MCF 10A (cell line): ENCODE data around the gene SPDYE2B. TPM values are rescaled to one million over a fixed set of nuclear protein-coding genes. Genes with fewer than 3 reads are reported as not detected.
"Not testable (repeated sequence)": the region's sequence is repeated elsewhere in the genome, so short reads cannot be mapped to it uniquely, and the experiment has no call there.

ENCODE experiments used
- BruUV-seq: library from RNA; stranded (reverse); fragments of 400-500 nt; replicated peaks from 2 replicates; lab custom pipeline; 2021; lab: Mats Ljungman, UMichigan
- CTCF ChIA-PET: fragments of 300-600 bp; sonication (Branson Sonifier 250); formaldehyde crosslinking; extraction: SDS; loops from one replicate; lab custom pipeline; 2021; ENCODE audit warnings: antibody characterized with exemption, inconsistent platforms; lab: Yijun Ruan, JAX
- POLR2A ChIA-PET: fragments of 300-600, 350-650 bp; sonication (Branson Sonifier 250); formaldehyde crosslinking; extraction: SDS; loops from one replicate; lab custom pipeline; 2020; ENCODE audit warnings: antibody characterized with exemption, inconsistent platforms; lab: Yijun Ruan, JAX
- DNase-seq: peaks from one replicate; pipeline ENCODE4 v3.0.0-alpha.2; 2018; ENCODE audit not compliant: unreplicated experiment
- H3K27ac Mint-ChIP-seq: one replicate; pipeline ENCODE4 v1.8.0; 2022; ENCODE audit warnings: mild to moderate bottlenecking, low read depth, mixed read lengths; ENCODE audit not compliant: unreplicated experiment
- H3K27me3 Mint-ChIP-seq: one replicate; pipeline ENCODE4 v1.8.0; 2022; ENCODE audit warnings: mixed read lengths; ENCODE audit not compliant: insufficient read depth, unreplicated experiment
- H3K36me3 Mint-ChIP-seq: one replicate; pipeline ENCODE4 v1.8.0; 2022; ENCODE audit warnings: mild to moderate bottlenecking, moderate library complexity, mixed read lengths; ENCODE audit not compliant: insufficient read depth, unreplicated experiment
- H3K4me1 Mint-ChIP-seq: one replicate; pipeline ENCODE4 v1.8.0; 2022; ENCODE audit warnings: mixed read lengths; ENCODE audit not compliant: insufficient read depth, unreplicated experiment
- H3K4me3 Mint-ChIP-seq: one replicate; pipeline ENCODE4 v1.8.0; 2022; ENCODE audit warnings: mild to moderate bottlenecking, moderate library complexity, mixed read lengths; ENCODE audit not compliant: unreplicated experiment
- H3K9me3 Mint-ChIP-seq: one replicate; pipeline ENCODE4 v1.8.0; 2022; ENCODE audit warnings: mixed read lengths; ENCODE audit not compliant: unreplicated experiment
- intact Hi-C: fragments of 100-400 bp; cut with micrococcal nuclease; formaldehyde crosslinking; loops from 2 replicates; pipeline ENCODE4 v1.14.1; 2022
- total RNA-seq: library from RNA; stranded (reverse); gene quantifications from 2 replicates; pipeline ENCODE4 v1.2.3, GENCODE V29; 2022

Gene SPDYE2B
- total RNA-seq, 1 experiment from 2014 or later = not detected

GRCh38 chr7:102690602-102691001 lies 40.5 kb downstream of the SPDYE2B start:
- H3K36me3 Mint-ChIP-seq, H3K27ac Mint-ChIP-seq, H3K27me3 Mint-ChIP-seq, BruUV-seq, intact Hi-C loops, H3K9me3 Mint-ChIP-seq, H3K4me1 Mint-ChIP-seq, POLR2A ChIA-PET, CTCF ChIA-PET, DNase-seq, H3K4me3 Mint-ChIP-seq: not testable (repeated sequence)

GRCh38 chr7:102694008-102694407 lies 43.9 kb downstream of the SPDYE2B start:
- H3K9me3 Mint-ChIP-seq, DNase-seq, H3K27ac Mint-ChIP-seq, H3K4me1 Mint-ChIP-seq, BruUV-seq, intact Hi-C loops, POLR2A ChIA-PET, CTCF ChIA-PET, H3K4me3 Mint-ChIP-seq, H3K27me3 Mint-ChIP-seq, H3K36me3 Mint-ChIP-seq: not testable (repeated sequence)

GRCh38 chr7:102695033-102695552 lies 45.0 kb downstream of the SPDYE2B start:
- POLR2A ChIA-PET, H3K4me1 Mint-ChIP-seq, H3K27ac Mint-ChIP-seq, H3K36me3 Mint-ChIP-seq, CTCF ChIA-PET, DNase-seq, intact Hi-C loops, H3K4me3 Mint-ChIP-seq, BruUV-seq, H3K27me3 Mint-ChIP-seq, H3K9me3 Mint-ChIP-seq: not testable (repeated sequence)

- H3K9me3 Mint-ChIP-seq, DNase-seq, POLR2A ChIA-PET, H3K27me3 Mint-ChIP-seq, H3K4me1 Mint-ChIP-seq, intact Hi-C loops, CTCF ChIA-PET, H3K36me3 Mint-ChIP-seq, H3K27ac Mint-ChIP-seq, H3K4me3 Mint-ChIP-seq, BruUV-seq: not testable (repeated sequence)
Measured at GRCh38 chr7:102696009-102696408, 45.9 kb downstream of the SPDYE2B start.

- BruUV-seq, POLR2A ChIA-PET, H3K27me3 Mint-ChIP-seq: not testable (repeated sequence)
Measured at GRCh38 chr7:102697642-102698512, 47.8 kb downstream of the SPDYE2B start.

GRCh38 chr7:102698962-102699750 lies 49.0 kb downstream of the SPDYE2B start:
- intact Hi-C loops, CTCF ChIA-PET, H3K4me1 Mint-ChIP-seq, BruUV-seq, H3K27me3 Mint-ChIP-seq, H3K36me3 Mint-ChIP-seq, H3K9me3 Mint-ChIP-seq, POLR2A ChIA-PET, H3K4me3 Mint-ChIP-seq: not testable (repeated sequence)
- peak overlapping the region; percentile 21 for H3K27ac Mint-ChIP-seq
- peak; percentile 24 for DNase-seq

More at GRCh38 chr7:102697642-102698512, 47.8 kb downstream of the SPDYE2B start:
- H3K9me3 Mint-ChIP-seq, H3K4me3 Mint-ChIP-seq, CTCF ChIA-PET, DNase-seq, intact Hi-C loops, H3K36me3 Mint-ChIP-seq, H3K4me1 Mint-ChIP-seq, H3K27ac Mint-ChIP-seq: not testable (repeated sequence)

Other genes starting within 250 kb of the SPDYE2B start
- 9.1 and 15.4 TPM in 2 replicates for gene ORAI2, start 216.7 kb upstream of the SPDYE2B start, total RNA-seq
- 5.9 and 10.3 TPM in 2 replicates for gene ALKBH4, start 185.5 kb upstream of the SPDYE2B start, total RNA-seq
- gene LRWD1, start 185.3 kb upstream of the SPDYE2B start, total RNA-seq = 15.6 and 18.9 TPM in 2 replicates
- 50.0 and 51.4 TPM in 2 replicates for gene POLR2J, start 171.4 kb upstream of the SPDYE2B start, total RNA-seq
- 0.70 and 0.81 TPM in 2 replicates for gene RASA4B, start 132.5 kb upstream of the SPDYE2B start, total RNA-seq
- 17.4 and 20.0 TPM in 2 replicates for gene UPK3BL2, start 106.6 kb upstream of the SPDYE2B start, total RNA-seq
- gene SPDYE2, start 99.1 kb upstream of the SPDYE2B start, total RNA-seq = 0.22 TPM in 1 of 2 replicates, not detected in the other
- gene POLR2J3, start 77.7 kb upstream of the SPDYE2B start, total RNA-seq = 34.1 and 45.7 TPM in 2 replicates
- gene RASA4, start 33.6 kb upstream of the SPDYE2B start, total RNA-seq = 2.1 and 4.0 TPM in 2 replicates
- gene UPK3BL1, start 7.5 kb upstream of the SPDYE2B start, total RNA-seq = 16.1 and 22.6 TPM in 2 replicates
- gene POLR2J2, start 21.3 kb downstream of the SPDYE2B start, total RNA-seq = 10.1 and 13.8 TPM in 2 replicates
- gene FAM185A, start 98.7 kb downstream of the SPDYE2B start, total RNA-seq = 8.9 and 12.0 TPM in 2 replicates